ENCODE data around the gene CCL25.

Gene CCL25

DNA sequence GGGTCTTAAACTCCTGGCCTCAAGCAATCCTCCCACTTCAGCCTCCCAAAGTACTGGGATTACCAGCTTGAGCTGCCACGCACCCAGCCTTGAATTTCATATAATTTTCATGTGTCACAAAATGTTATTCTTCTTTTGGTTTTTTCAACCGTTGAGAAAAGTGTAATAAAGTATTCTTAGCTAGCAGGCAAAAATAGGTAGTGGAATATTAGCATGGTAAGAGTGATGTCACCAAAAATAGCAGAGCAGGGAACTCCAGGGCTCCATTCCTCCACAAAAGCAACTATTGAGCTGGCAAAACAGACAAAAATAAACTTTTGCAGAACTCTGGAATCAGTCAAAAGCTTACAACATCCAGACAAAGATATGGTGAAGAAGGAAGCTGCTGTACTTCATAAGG lies 52.9 kb downstream of the CCL25 start:
- in situ Hi-C loops (cut with MboI; ENCODE audit: low pct_unique_long_range_greater_than_20kb, low sequenced_read_pairs) = no loop called here
- DNase-seq = no peak

DNA sequence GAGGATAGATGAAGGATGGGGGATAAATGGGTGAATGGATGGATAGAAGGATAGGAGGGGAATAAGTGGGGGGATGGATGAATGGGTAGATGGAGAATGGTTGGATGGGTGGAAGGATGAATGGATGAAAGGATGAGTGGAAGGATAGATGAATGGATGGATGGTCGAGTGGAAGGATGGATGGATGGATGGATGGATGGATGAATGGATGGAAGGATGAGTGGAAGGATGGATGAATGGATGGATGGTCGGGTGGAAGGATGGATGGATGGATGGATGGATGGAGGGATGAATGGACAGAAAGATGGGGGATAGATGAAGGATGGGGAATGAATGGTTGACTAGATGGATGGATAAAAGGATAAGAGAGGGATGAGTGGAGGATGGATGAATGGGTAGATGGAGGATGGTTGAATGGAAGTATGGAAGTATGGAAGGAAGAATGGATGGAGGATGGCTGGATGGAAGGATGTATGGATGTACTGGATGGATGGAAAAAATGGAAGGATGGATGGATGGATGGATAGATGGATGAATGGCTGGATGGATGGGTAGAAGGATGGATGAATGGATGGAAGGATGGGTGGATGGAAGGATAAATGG lies 54.8 kb downstream of the CCL25 start:
- no peak for DNase-seq
- in situ Hi-C loops (cut with MboI; ENCODE audit: low pct_unique_long_range_greater_than_20kb, low sequenced_read_pairs) = no loop called here

DNA sequence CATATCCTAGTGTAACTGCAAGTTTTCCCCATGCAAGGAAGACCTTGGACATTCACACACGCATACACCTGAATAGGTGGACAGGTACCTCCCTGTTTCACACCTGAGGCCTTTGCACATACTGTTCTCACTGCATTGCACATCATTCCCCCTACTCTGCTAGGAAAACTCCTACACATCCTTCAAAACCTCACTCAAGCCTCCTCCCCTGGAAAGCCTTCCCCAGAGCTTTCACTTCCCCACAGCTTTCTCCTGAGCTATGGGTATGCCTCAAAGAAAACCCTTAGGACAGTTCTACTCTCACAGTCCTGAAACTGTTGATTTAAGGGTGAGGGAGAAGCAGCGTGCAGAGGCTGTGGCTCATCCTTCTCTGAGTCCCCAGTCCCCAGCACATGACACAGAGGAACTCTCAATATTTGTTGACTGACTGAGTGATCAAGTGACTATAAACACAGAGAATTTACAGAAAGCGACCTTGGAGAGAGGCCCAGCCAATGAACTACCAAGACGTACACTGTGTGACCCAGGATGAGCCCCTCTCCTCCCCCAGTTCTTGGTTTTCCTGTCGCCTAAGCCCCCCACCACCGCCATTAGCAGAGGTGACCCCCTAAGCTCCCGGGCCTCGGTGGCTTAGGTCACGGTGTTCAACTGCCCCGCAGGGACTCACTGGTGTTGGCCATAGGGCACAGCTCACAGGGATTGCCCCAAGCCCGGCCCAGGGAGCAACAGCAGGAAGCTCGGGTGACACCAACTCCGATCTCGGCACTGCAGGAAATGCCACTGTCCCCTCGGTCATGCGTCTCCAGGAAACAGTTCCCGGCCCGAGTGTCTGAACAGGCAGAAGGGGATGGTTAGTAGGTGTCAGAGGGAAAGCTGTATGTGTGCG lies 56.2 kb downstream of the CCL25 start:
- DNase-seq = no peak

DNA sequence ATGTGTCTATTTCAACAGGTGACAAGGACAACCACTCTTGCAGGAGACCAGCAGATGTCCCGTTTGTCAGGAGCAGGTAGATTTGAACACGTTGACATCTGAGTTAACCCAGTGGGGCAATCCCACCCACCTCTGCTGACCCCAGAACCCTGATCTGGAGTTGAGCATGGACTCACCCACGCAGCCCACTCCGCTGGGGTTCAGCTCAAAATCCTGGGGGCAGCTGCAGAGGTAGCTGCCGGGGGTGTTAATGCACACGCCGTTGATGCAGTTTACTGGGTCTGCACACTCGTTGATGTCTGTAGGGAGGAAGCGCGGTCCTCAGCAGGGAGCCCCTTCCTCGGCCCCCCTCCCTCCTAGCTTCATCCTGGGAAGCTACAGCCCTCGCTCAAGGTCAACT lies 56.9 kb downstream of the CCL25 start:
- in situ Hi-C loops (cut with MboI; ENCODE audit: low pct_unique_long_range_greater_than_20kb, low sequenced_read_pairs) = no loop called here
- no peak for DNase-seq

More for the DNA sequence above, 56.2 kb downstream of the CCL25 start:
- in situ Hi-C loops (cut with MboI; ENCODE audit: low pct_unique_long_range_greater_than_20kb, low sequenced_read_pairs) = no loop called here

DNA sequence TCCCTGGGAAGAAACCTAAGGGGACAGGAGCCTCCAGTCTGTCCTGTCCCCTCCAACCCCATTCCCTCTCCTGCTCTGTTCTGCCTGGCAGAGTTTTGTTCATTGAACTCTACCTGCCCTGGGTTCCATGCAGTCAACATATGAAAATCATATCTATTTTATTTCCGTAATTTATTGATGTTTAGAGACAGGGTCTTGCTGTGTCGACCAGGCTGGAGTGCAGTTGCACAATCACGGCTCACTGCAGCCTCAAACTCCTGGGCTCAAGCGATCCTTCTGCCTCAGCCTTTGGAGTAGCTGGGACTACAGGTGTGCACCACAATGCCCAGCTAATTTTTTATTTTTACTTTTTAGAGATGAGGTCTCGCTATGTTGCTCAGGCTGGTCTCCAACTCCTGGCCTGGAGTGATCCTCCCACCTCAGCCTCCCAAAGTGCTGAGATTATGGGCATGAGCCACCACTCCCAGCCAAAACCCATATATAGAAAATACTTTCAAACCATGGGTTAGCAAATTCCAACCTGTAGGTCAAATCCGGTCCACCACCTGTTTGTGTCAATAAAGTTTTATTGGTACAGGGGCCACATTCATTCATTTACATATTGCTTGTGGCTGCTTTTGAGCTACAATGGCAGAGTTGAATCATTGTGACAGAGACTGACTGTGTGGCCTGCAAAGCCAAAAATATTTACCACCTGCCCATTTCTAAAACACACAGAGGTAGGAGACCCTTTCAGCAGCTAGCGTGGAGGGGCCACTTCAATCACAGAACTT lies 57.5 kb downstream of the CCL25 start:
- no peak for DNase-seq
- in situ Hi-C loops (cut with MboI; ENCODE audit: low pct_unique_long_range_greater_than_20kb, low sequenced_read_pairs) = no loop called here

DNA sequence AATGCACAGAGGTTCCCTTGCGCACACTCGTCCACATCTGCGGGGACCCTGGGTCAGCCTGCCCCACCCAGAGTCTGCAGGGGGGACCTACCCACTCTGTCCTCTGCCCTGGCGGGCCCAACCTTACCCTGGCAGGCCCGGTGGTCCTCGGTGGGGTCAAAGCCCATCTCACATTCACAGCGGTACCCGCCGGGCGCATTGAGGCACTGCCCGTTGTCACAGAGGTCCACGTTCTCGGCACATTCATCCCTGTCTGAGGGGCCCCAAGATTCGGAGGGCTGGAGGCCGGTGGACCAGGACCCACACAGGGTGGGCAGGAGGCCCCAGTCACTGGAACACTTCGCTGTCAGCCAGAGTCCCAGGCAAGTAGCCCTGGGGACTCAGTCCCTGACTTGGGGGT lies 58.4 kb downstream of the CCL25 start:
- in situ Hi-C loops (cut with MboI; ENCODE audit: low pct_unique_long_range_greater_than_20kb, low sequenced_read_pairs) = no loop called here
- DNase-seq = no peak

DNA sequence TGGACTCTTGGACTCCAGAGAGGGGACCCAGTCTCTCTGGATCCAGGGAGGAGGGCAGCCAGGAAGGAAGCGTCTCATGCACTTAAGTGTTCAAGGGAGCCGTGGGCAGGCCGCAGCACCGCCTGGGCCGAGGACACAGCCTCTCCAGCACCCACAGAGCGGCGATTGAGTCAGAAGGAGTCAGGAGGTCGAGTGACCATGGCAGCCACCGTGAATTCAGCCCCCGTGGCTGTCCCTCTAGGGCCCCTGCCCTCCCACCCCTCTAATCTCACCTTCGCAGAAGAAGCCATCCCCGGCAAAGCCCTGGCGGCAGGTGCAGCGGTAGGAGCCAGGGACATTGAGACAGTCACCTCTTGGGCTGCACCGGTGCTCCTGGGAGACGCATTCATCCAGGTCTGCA lies 58.8 kb downstream of the CCL25 start:
- no peak for DNase-seq
- in situ Hi-C loops (cut with MboI; ENCODE audit: low pct_unique_long_range_greater_than_20kb, low sequenced_read_pairs) = no loop called here
